GM18909 (cell line): Measurements from ENCODE around the gene FOXD4L3.
"Not testable (repeated sequence)": the region's sequence is repeated elsewhere in the genome, so short reads cannot be mapped to it uniquely, and the experiment has no call there.

Experiments used
- ATAC-seq: cut with Tn5 transposase; IDR thresholded peaks from one replicate; pipeline ENCODE4 v1.9.1; 2021; ENCODE audit warnings: mild to moderate bottlenecking; ENCODE audit not compliant: unreplicated experiment, poor library complexity

Gene FOXD4L3

DNA sequence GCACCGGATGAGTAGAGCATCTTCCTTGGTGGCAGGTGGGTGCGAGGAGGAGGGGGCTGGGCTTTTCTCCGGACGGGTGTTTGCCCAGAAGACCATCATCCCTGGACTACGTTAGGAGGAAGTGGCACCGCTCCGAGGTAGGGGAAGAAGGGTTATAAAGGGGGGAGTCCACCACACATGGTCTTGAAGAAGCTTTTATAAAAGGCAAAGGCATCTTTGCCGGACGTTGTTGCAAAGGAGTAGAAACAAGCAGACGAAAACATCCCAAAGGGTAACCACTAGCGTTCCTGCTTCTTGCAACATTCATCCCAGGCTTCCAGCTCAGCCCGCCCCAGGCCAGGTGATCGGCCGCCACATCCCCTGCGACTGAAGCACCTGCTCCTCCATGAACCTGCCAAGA is at the start of gene FOXD4L3:
Gene FOXD4L3 (plus strand): TSS at position 301 of the 400 bp plus-strand sequence. CDS start 85 bp downstream, at position 386.
- ATAC-seq, result not testable (repeated sequence)

GRCh38 chr9:68281041-68281440 is 21.6 kb upstream of the FOXD4L3 start:
- ATAC-seq, result not testable (repeated sequence)

DNA sequence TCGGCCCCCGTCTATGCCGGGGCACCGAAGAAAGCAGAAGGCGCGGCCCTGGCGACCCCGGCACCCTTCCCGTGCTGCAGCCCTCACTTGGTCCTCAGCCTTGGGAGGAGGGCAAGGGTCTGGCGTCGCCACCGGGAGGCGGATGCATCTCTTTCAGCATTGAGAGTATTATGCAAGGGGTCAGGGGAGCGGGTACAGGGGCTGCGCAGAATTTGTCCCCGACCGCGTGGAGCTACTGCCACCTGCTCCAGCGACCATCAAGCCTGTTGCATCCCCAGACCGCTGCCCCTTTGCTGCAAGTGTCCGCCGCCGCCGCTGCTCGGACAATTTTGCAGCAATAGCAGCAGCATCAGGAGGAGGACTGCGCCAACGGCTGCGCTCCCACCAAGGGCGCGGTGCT is 1.1 kb downstream of the FOXD4L3 start:
- ATAC-seq, result not testable (repeated sequence)

DNA sequence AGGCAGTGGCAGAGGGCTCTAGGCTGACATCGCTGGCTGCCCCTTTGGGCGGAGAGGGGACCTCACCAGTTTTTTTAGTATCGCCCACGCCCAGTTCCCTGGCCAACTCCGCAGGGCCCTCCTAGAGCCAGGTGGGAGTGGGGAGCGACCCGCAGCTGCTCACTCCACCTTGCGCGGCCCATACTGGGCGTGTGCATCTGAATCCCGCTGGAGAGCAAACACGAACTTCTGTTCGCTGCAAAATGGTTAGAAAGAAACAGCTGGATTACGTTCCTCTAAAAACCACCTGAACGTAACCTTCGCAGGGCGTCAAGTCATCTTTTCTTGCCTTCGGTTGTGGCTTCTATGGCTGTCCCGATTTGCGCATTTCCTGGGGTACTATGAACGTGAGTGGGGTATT is 1.5 kb downstream of the FOXD4L3 start:
- not testable (repeated sequence) for ATAC-seq

DNA sequence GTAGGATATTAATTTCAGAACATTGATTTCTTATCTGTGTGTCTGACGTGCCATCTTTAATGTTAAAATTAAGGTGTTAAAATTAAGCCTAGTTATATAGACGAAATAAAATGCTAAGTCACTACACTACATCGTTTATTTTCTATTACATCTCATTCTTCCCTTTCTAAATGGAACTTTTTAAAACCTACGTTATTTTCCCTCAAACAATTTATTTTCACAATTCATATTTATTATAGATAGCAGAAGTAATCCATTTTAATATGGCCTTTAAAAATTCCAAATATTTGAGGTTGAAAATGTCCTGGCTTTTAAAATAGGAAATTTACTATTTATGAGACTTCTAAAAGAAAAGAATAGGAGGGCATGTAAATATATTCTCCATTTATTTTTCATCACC is 2.1 kb downstream of the FOXD4L3 start:
- ATAC-seq, result not testable (repeated sequence)

DNA sequence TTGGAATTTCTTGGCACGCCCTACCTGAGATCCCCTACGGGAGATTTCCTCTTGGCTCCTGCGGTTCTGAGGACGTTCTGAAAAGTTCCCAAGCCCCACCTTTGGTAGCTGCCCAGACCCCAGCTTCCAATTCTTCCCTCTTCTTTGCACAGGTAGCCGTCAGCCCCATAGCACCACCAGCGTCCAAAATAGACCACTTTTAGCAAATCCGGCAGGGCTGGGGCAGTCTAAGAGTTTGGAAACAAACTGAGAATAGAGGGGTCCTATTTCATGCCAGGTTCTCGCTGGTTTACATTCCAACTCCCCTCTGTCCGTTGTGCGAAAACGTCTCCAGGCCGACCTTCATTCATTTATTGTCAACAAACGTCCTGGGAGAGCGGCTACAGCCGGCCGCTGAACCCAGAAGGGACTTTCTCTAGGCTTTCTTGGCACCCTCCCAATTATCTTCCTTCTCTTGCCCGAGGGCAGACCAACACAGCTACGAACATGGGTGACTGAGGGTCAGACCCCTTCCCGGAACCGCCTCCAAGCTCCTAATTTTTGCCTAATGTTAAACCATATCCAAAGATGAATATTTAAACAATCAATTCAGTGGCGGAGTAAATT is 3.1 kb downstream of the FOXD4L3 start:
- ATAC-seq, result not testable (repeated sequence)

- ATAC-seq, result not testable (repeated sequence)
These were observed 3.8 kb downstream of the FOXD4L3 start for GRCh38 chr9:68306391-68306964.

- not testable (repeated sequence) for ATAC-seq
These were observed 4.5 kb downstream of the FOXD4L3 start for GRCh38 chr9:68307127-68307526.

GRCh38 chr9:68307654-68308053 is 5.0 kb downstream of the FOXD4L3 start:
- ATAC-seq, result not testable (repeated sequence)

GRCh38 chr9:68311208-68311607 is 8.5 kb downstream of the FOXD4L3 start:
- ATAC-seq, result not testable (repeated sequence)

DNA sequence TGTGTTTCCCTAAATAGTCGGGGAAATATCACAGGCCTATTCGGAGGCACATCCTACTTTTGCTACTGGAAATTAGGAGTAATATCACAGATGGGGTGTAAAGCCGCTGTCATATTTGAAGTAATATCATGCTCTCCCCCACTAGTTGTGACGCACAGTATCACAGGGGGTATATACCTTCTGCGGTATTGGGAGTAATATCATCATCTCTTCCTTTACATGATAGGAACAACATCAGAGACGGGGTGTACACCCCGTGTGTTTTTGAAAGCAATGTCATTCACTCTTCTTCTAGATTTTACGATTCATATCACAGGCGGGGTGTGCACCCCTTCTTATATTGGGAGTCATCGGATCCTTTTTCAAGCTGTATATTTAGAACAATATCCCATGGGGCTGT is 15.5 kb downstream of the FOXD4L3 start:
- not testable (repeated sequence) for ATAC-seq

- ATAC-seq, result not testable (repeated sequence)
These were observed 21.1 kb downstream of the FOXD4L3 start for GRCh38 chr9:68323749-68324148.

- not testable (repeated sequence) for ATAC-seq
These were observed 21.9 kb downstream of the FOXD4L3 start for GRCh38 chr9:68324518-68324917.

- not testable (repeated sequence) for ATAC-seq
These were observed 26.4 kb downstream of the FOXD4L3 start for GRCh38 chr9:68329106-68329505.

DNA sequence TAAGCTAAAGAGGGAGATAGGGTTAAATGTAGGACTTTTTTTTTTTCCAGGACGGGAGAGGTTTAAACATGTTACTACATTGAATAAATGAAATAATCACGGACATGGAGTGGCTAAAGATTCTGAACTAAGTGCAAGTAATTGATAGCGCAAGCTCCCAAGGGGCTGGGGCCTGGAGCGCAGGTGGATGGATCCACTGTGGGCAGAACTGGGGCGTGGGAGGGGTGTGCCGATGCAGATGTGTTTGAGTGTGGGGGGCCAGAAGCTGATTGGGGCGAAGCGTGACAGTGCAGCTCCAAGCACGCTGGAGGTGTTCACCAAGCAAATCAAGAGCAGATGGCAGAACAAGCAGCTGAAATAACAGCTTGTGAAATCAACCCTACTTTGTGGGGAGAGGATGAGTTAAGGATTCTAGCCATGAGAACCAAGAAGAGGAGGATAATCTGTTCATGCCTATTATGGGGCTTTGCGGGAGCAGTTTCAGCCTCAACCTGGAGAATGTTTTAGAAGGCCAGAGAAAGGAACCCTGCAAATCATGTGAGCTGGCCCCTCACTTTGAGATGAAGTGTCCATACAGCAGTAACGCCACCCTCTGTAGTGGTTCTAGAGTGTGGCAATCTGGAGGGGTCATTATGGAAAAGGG is 28.0 kb downstream of the FOXD4L3 start:
- not testable (repeated sequence) for ATAC-seq

DNA sequence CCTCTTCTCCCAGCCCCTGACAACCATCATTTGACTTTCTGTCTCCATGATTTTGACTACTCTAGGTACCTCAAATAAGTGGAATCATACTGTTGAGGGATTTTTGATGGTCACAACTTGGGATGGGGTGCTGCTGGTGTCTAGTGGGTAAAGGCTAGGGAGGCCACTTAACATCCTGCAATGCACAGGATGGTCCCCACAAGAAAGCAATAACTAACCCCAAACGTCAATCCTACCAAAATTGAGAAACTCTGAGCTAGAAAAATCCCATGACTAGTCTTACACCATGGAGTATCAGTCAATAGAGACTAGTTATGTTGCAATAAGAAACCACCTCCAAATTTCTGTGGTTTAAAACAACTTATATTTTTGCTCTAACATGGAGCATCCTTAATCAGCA is 29.5 kb downstream of the FOXD4L3 start:
- ATAC-seq, result not testable (repeated sequence)

GRCh38 chr9:68335935-68336334 is 33.3 kb downstream of the FOXD4L3 start:
- not testable (repeated sequence) for ATAC-seq

- not testable (repeated sequence) for ATAC-seq
These were observed 34.1 kb downstream of the FOXD4L3 start for GRCh38 chr9:68336639-68337339.

- ATAC-seq, result not testable (repeated sequence)
These were observed 35.3 kb downstream of the FOXD4L3 start for GRCh38 chr9:68338000-68338399.

DNA sequence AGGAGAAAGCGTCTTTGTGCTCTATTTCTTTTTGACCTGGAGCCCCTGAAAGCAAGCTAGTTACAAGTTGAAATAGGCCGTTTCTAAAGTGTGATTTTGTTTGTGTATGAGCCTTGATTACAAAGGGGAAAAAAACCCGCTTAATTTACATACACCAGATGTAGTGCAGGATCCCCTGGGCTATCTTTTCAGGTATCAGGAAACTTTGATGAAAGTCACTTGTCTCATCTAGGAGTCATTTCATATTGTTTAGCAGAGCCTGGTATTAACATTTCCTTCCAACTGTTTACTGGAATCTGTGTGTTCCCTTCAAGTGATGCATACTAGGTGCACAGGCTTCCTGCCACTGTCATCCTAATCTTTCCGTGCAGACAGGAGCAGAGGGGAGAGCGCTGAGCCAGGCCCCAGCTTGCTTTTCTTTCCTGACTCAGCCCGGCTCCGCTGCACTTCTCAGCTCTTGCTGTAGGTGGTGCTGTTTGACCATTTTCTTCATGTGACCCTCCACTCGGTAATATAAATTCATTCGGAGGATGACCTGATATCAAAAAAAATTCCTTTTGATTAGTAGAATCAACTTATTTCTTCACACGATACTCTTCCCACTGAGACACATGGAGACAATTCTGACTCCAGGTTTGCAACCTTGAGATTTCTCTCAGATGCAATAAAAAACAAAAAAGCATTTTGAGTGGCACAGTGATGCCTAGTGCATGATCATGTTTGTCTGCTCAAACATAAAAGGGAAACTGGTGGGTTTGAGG is 39.8 kb downstream of the FOXD4L3 start:
- ATAC-seq, result peak; percentile 91
